Osteocyte (in vitro differentiated cells): ENCODE data around the gene UBE2D1. TPM values are rescaled to one million over a fixed set of nuclear protein-coding genes. Genes with fewer than 3 reads are reported as not detected.

ENCODE experiments used
- DNase-seq: peaks from one replicate; pipeline ENCODE4 v3.0.0; 2021; ENCODE audit warnings: mixed read lengths; ENCODE audit not compliant: unreplicated experiment; ENCODE audit errors: extremely low spot score
- H3K27ac Mint-ChIP-seq: one replicate; pipeline ENCODE4 v1.8.0; 2021; ENCODE audit warnings: mild to moderate bottlenecking, mixed read lengths; ENCODE audit not compliant: unreplicated experiment
- H3K27me3 Mint-ChIP-seq: one replicate; pipeline ENCODE4 v1.8.0; 2021; ENCODE audit warnings: mixed read lengths; ENCODE audit not compliant: unreplicated experiment
- H3K36me3 Mint-ChIP-seq: one replicate; pipeline ENCODE4 v1.8.0; 2021; ENCODE audit warnings: mixed read lengths; ENCODE audit not compliant: unreplicated experiment
- H3K4me1 Mint-ChIP-seq: one replicate; pipeline ENCODE4 v1.8.0; 2021; ENCODE audit warnings: mixed read lengths; ENCODE audit not compliant: unreplicated experiment
- H3K4me3 Mint-ChIP-seq: one replicate; pipeline ENCODE4 v1.8.0; 2021; ENCODE audit warnings: mild to moderate bottlenecking, moderate library complexity, mixed read lengths; ENCODE audit not compliant: unreplicated experiment
- H3K9me3 Mint-ChIP-seq: one replicate; pipeline ENCODE4 v1.8.0; 2021; ENCODE audit warnings: mixed read lengths; ENCODE audit not compliant: unreplicated experiment
- CTCF ChIP-seq: fragments of 200-600 bp; sonication (generic); IDR thresholded peaks from 2 replicates; pipeline ENCODE4 v1.5.0; 2021; ENCODE audit warnings: antibody characterized with exemption, mild to moderate bottlenecking, moderate library complexity
- total RNA-seq: library from RNA; stranded (reverse); gene quantifications from 2 replicates; pipeline ENCODE4 v1.2.1, GENCODE V29; 2021

Gene UBE2D1
- total RNA-seq, 1 donor from 2014 or later = 16.4 TPM

DNA sequence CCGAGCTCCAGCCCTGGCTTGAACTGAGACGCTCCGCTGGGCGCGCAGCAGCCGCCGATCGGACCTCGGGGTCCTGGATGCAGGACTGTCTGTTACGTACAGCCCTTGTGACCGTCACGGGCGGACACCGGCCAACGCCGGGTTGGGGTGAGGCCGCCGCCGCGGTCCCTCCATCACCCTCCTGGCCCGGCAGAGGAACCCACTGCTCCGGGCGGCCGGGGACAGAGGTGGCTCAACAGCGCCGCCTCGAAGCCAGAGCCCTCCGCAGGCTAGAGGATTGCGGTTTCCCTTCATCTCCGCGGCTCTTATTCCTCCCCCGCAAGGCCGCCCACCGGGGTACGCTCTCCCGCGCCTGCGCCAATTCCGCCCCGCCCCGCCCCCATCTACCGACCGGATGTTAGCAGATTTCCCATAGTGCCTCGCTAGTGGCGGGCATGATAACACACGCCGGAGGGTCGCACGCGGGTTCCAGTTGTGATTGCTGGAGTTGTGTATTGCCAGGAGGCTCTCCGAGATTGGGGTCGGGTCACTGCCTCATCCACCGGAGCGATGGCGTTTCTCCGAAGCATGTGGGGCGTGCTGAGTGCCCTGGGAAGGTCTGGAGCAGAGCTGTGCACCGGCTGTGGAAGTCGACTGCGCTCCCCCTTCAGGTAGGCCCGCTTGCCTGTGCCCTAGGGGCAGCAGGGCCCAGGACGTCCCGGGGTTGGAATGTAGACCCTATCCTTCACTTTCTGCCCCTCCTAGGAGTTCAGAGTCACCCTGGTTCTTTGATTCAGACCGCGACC is 50.4 kb downstream of the UBE2D1 start, which contains the start of gene TFAM:
TSS of gene TFAM (plus strand) at position 412 of the 785 bp plus-strand sequence. CDS start at position 550, 138 bp downstream.
- Mint-ChIP-seq H3K4me1 (peaks cover 21% of the 10 kb centered on the region), H3K36me3 (peaks cover 12% of the 10 kb centered on the region), H3K4me3 (peak within 1 kb of the TSS; percentile 100), H3K27ac (peak within 1 kb of the TSS; percentile 98), H3K27me3 (no peaks in the 10 kb centered on the region), H3K9me3 (no peaks in the 10 kb centered on the region)
- TF ChIP-seq CTCF = peak; percentile 53
- peak; percentile 98 for DNase-seq

DNA sequence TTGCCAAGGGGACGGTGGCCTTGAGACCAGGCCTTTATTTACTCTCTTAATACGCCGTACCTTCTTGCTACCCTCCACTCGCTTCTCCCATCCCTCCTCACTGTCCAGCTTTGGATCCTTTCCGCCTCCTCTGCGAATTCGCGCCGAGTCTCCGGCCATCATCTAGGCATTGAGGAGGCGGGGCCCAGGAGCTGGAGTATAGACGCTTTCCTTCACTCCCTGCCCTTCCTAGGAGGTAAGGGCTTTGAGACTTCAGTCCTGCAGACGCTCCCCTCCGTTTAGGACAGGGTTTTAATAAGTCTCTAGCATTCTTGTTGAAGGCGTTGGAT is 50.9 kb downstream of the UBE2D1 start:
- TF ChIP-seq CTCF = no peak
- Mint-ChIP-seq H3K4me3 (peak overlapping the region; percentile 100), H3K4me1 (peaks cover 21% of the 10 kb centered on the region), H3K27ac (peak overlapping the region; percentile 98), H3K9me3 (no peaks in the 10 kb centered on the region), H3K36me3 (peaks cover 12% of the 10 kb centered on the region), H3K27me3 (no peaks in the 10 kb centered on the region)
- no peak for DNase-seq

DNA sequence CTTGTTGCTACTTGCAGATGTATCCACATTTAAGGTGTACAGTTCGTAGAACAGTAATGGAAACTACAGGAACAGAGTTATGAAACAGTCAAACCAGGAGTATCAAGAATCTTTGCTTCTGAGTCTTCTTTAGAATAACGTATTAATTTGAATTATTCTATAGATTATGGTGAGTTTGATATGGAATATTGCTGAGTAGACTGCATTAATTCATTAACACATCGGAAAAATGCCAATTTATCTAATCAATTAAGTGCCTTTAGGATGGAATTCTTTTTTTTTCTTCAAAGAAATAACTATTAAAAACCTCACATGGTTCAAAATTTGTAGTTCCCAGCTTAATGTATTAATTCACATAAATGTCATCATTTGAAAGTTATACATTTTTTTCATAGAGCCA is 54.2 kb downstream of the UBE2D1 start:
- no peak for DNase-seq
- peaks cover 18% of the 10 kb centered on the region for H3K4me1 Mint-ChIP-seq
- TF ChIP-seq CTCF = no peak
- no peak overlapping the region for H3K27ac Mint-ChIP-seq
- H3K9me3 Mint-ChIP-seq = no peaks in the 10 kb centered on the region
- no peaks in the 10 kb centered on the region for H3K27me3 Mint-ChIP-seq
- peaks cover 23% of the 10 kb centered on the region for H3K36me3 Mint-ChIP-seq
- H3K4me3 Mint-ChIP-seq = no peak overlapping the region

GRCh38 chr10:58393317-58393716 is 58.5 kb downstream of the UBE2D1 start:
- Mint-ChIP-seq H3K27me3 (no peaks in the 10 kb centered on the region), H3K36me3 (peaks cover 42% of the 10 kb centered on the region), H3K4me1 (no peaks in the 10 kb centered on the region), H3K9me3 (no peaks in the 10 kb centered on the region), H3K27ac (no peak overlapping the region), H3K4me3 (no peak overlapping the region)
- peak; percentile 29 for TF ChIP-seq CTCF
- DNase-seq = no peak

DNA sequence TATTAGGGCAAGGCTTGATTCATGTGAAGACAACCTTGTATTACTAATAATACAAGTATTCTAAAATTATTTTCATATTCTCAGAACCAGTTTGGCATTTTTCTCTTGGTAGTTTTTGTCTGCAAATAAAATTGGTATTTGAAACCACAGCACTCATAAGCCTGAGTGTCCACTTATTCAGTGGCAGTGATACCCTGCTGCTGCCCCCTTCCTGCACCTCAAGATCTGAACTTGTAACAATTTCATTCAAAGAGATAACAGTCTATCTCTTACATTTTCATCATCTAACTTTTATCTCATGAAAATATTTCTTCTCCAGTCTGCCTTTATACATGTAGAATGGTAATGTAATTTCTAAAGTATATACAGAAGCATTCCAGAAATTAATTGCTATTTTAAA is 59.7 kb downstream of the UBE2D1 start:
- no peak for DNase-seq
- Mint-ChIP-seq H3K36me3 (peaks cover 35% of the 10 kb centered on the region), H3K27ac (no peak overlapping the region), H3K27me3 (no peaks in the 10 kb centered on the region), H3K4me1 (no peaks in the 10 kb centered on the region), H3K9me3 (no peaks in the 10 kb centered on the region), H3K4me3 (no peak overlapping the region)
- no peak for TF ChIP-seq CTCF
